ENCODE results near the gene HTR3E. TPM values are rescaled to one million over a fixed set of nuclear protein-coding genes. Genes with fewer than 3 reads are reported as not detected.
"Not testable (repeated sequence)": the region's sequence is repeated elsewhere in the genome, so short reads cannot be mapped to it uniquely, and the experiment has no call there.

Gene HTR3E
- total RNA-seq, 3 donors from 2014 or later = not detected

- Histone ChIP-seq H3K4me3 (no peak overlapping the region), H3K4me1 (no peaks in the 10 kb centered on the region), H3K36me3 (no peaks in the 10 kb centered on the region), H3K27me3 (no peaks in the 10 kb centered on the region), H3K27ac (no peak overlapping the region), H3K9me3 (no peaks in the 10 kb centered on the region)
- TF ChIP-seq POLR2A (IDR thresholded peaks at IDR 0.05) (no peak), POLR2AphosphoS5 (IDR thresholded peaks at IDR 0.05) (no peak), CTCF (IDR thresholded peaks at IDR 0.05) (no peak)
- DNase-seq (ENCODE audit: low spot score in 2 of 2) = no peak
- intact Hi-C loops (cut with DNase I; ENCODE audit: low total_unique reads) = no loop called here
Measured at GRCh38 chr3:184062637-184063036, 34.2 kb upstream of the HTR3E start.

- no peak for DNase-seq (ENCODE audit: low spot score in 2 of 2)
- Histone ChIP-seq H3K4me1 (no peaks in the 10 kb centered on the region), H3K9me3 (no peaks in the 10 kb centered on the region), H3K36me3 (no peaks in the 10 kb centered on the region), H3K27me3 (no peaks in the 10 kb centered on the region), H3K27ac (no peak overlapping the region), H3K4me3 (no peak overlapping the region)
- TF ChIP-seq POLR2AphosphoS5 (IDR thresholded peaks at IDR 0.05) = no peak
- TF ChIP-seq POLR2A (IDR thresholded peaks at IDR 0.05) = no peak
- no peak for TF ChIP-seq CTCF (IDR thresholded peaks at IDR 0.05)
- intact Hi-C loops (cut with DNase I; ENCODE audit: low total_unique reads) = no loop called here
Measured at GRCh38 chr3:184066211-184066610, 30.7 kb upstream of the HTR3E start.

GRCh38 chr3:184067573-184068055 lies 29.2 kb upstream of the HTR3E start:
- H3K9me3 ChIP-seq = no peaks in the 10 kb centered on the region
- intact Hi-C loops (cut with DNase I; ENCODE audit: low total_unique reads) = no loop called here
- no peak for DNase-seq (ENCODE audit: low spot score in 2 of 2)
- no peaks in the 10 kb centered on the region for H3K4me1 ChIP-seq
- no peak overlapping the region for H3K27ac ChIP-seq
- H3K36me3 ChIP-seq = no peaks in the 10 kb centered on the region
- H3K27me3 ChIP-seq = no peaks in the 10 kb centered on the region
- TF ChIP-seq CTCF (IDR thresholded peaks at IDR 0.05) (no peak), POLR2AphosphoS5 (IDR thresholded peaks at IDR 0.05) (no peak), POLR2A (IDR thresholded peaks at IDR 0.05) (no peak)
- no peak overlapping the region for H3K4me3 ChIP-seq

- Histone ChIP-seq H3K9me3 (no peaks in the 10 kb centered on the region), H3K4me3 (no peak overlapping the region), H3K4me1 (no peaks in the 10 kb centered on the region), H3K27ac (no peak overlapping the region), H3K27me3 (no peaks in the 10 kb centered on the region), H3K36me3 (no peaks in the 10 kb centered on the region)
- no peak for DNase-seq (ENCODE audit: low spot score in 2 of 2)
- intact Hi-C loops (cut with DNase I; ENCODE audit: low total_unique reads) = no loop called here
- no peak for TF ChIP-seq POLR2AphosphoS5 (IDR thresholded peaks at IDR 0.05)
- no peak for TF ChIP-seq POLR2A (IDR thresholded peaks at IDR 0.05)
- TF ChIP-seq CTCF (IDR thresholded peaks at IDR 0.05) = no peak
Measured at GRCh38 chr3:184068344-184068743, 28.5 kb upstream of the HTR3E start.

GRCh38 chr3:184071142-184071541 lies 25.7 kb upstream of the HTR3E start:
- H3K36me3 ChIP-seq; H3K9me3 ChIP-seq; H3K4me3 ChIP-seq; H3K4me1 ChIP-seq; DNase-seq (ENCODE audit: low spot score in 2 of 2); intact Hi-C loops (cut with DNase I; ENCODE audit: low total_unique reads); H3K27ac ChIP-seq; H3K27me3 ChIP-seq: not testable (repeated sequence)

GRCh38 chr3:184073621-184074020 lies 23.2 kb upstream of the HTR3E start:
- no peaks in the 10 kb centered on the region for H3K36me3 ChIP-seq
- H3K27me3 ChIP-seq = no peaks in the 10 kb centered on the region
- no peak for DNase-seq (ENCODE audit: low spot score in 2 of 2)
- no peak overlapping the region for H3K27ac ChIP-seq
- H3K4me3 ChIP-seq = no peak overlapping the region
- TF ChIP-seq CTCF (IDR thresholded peaks at IDR 0.05) = no peak
- TF ChIP-seq POLR2A (IDR thresholded peaks at IDR 0.05) = no peak
- TF ChIP-seq POLR2AphosphoS5 (IDR thresholded peaks at IDR 0.05) = no peak
- H3K9me3 ChIP-seq = no peaks in the 10 kb centered on the region
- no peaks in the 10 kb centered on the region for H3K4me1 ChIP-seq
- intact Hi-C loops (cut with DNase I; ENCODE audit: low total_unique reads) = no loop called here
